Measurements from ENCODE around the gene ZNF750.

DNA sequence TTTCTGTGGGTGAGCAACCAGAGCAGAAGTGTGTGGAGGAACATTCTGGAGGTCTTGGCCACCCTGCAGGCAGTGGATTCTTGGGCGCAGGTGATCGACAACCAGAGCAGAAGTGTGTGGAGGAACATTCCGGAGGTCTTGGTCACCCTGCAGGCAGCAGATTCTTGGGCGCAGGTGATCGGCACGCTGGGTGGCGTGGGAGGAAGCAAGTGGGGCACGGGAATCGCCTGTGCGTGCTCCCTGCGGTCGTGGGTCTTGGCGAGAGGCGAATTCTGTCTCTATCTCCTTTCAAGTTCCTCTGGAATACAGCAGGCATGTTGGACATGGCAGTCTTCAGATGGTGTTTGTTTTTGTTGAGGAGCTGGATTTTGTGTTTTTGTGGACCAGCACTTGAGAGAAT is 30.7 kb upstream of the ZNF750 start:
- TF ChIP-seq TEAD4 (IDR thresholded peaks at IDR 0.05), result no peak
- no peak for TF ChIP-seq FOXM1 (IDR thresholded peaks at IDR 0.05; ENCODE audit: borderline replicate concordance, low read depth)
- no peak for TF ChIP-seq TAF1 (IDR thresholded peaks at IDR 0.05; ENCODE audit: low read depth)
- TF ChIP-seq, protein P1, sequence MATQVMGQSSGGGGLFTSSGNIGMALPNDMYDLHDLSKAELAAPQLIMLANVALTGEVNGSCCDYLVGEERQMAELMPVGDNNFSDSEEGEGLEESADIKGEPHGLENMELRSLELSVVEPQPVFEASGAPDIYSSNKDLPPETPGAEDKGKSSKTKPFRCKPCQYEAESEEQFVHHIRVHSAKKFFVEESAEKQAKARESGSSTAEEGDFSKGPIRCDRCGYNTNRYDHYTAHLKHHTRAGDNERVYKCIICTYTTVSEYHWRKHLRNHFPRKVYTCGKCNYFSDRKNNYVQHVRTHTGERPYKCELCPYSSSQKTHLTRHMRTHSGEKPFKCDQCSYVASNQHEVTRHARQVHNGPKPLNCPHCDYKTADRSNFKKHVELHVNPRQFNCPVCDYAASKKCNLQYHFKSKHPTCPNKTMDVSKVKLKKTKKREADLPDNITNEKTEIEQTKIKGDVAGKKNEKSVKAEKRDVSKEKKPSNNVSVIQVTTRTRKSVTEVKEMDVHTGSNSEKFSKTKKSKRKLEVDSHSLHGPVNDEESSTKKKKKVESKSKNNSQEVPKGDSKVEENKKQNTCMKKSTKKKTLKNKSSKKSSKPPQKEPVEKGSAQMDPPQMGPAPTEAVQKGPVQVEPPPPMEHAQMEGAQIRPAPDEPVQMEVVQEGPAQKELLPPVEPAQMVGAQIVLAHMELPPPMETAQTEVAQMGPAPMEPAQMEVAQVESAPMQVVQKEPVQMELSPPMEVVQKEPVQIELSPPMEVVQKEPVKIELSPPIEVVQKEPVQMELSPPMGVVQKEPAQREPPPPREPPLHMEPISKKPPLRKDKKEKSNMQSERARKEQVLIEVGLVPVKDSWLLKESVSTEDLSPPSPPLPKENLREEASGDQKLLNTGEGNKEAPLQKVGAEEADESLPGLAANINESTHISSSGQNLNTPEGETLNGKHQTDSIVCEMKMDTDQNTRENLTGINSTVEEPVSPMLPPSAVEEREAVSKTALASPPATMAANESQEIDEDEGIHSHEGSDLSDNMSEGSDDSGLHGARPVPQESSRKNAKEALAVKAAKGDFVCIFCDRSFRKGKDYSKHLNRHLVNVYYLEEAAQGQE (IDR thresholded peaks at IDR 0.05; ENCODE audit: low read depth), result no peak
- TF ChIP-seq ZBTB7A (IDR thresholded peaks at IDR 0.05; ENCODE audit: low read depth), result no peak
- TF ChIP-seq NFIC (IDR thresholded peaks at IDR 0.05), result no peak
- TF ChIP-seq EP300 (IDR thresholded peaks at IDR 0.05; ENCODE audit: borderline replicate concordance), result no peak
- TF ChIP-seq, protein P2, sequence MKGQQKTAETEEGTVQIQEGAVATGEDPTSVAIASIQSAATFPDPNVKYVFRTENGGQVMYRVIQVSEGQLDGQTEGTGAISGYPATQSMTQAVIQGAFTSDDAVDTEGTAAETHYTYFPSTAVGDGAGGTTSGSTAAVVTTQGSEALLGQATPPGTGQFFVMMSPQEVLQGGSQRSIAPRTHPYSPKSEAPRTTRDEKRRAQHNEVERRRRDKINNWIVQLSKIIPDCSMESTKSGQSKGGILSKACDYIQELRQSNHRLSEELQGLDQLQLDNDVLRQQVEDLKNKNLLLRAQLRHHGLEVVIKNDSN (IDR thresholded peaks at IDR 0.05), result no peak
- no peak for TF ChIP-seq CEBPB (IDR thresholded peaks at IDR 0.05)
